Measurements from ENCODE around the gene SLC9A4.

- TF ChIP-seq, protein P1, sequence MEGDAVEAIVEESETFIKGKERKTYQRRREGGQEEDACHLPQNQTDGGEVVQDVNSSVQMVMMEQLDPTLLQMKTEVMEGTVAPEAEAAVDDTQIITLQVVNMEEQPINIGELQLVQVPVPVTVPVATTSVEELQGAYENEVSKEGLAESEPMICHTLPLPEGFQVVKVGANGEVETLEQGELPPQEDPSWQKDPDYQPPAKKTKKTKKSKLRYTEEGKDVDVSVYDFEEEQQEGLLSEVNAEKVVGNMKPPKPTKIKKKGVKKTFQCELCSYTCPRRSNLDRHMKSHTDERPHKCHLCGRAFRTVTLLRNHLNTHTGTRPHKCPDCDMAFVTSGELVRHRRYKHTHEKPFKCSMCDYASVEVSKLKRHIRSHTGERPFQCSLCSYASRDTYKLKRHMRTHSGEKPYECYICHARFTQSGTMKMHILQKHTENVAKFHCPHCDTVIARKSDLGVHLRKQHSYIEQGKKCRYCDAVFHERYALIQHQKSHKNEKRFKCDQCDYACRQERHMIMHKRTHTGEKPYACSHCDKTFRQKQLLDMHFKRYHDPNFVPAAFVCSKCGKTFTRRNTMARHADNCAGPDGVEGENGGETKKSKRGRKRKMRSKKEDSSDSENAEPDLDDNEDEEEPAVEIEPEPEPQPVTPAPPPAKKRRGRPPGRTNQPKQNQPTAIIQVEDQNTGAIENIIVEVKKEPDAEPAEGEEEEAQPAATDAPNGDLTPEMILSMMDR (conservative IDR thresholded peaks at IDR 0.05 in 1 of 2, IDR thresholded peaks at IDR 0.05 in 1 of 2; ENCODE audit: low read depth in 1 of 2, low read length in 2 of 2): no peak
- TF ChIP-seq EZH2 (IDR thresholded peaks at IDR 0.05; ENCODE audit: low read length, missing control alignments): no peak
Observed at GRCh38 chr2:102550151-102550550, 77.1 kb downstream of the SLC9A4 start.

Data from fibroblast of lung (primary cell).